Umbilical cord (tissue), 2 donors: ENCODE measurements around the gene TMEM191C. TPM values are rescaled to one million over a fixed set of nuclear protein-coding genes. Genes with fewer than 3 reads are reported as not detected.
"Not testable (repeated sequence)": the region's sequence is repeated elsewhere in the genome, so short reads cannot be mapped to it uniquely, and the experiment has no call there.

ENCODE experiments used
- DNase-seq: peaks from one replicate; pipeline ENCODE4 v3.0.0-alpha.2; 2015; ENCODE audit warnings: low spot score
- total RNA-seq: library from RNA; depleted of rRNA; stranded (reverse); fragments of >200 nt; gene quantifications from one replicate; pipeline ENCODE4 v1.2.3, GENCODE V29; 2014; ENCODE audit warnings: low replicate concordance; ENCODE audit not compliant: insufficient read depth

TMEM191C gene
- total RNA-seq, 1 donor from 2014 or later, result 8.9 TPM

- DNase-seq, result not testable (repeated sequence)
Measured at GRCh38 chr22:21473664-21474063, 6.5 kb downstream of the TMEM191C start.

DNA sequence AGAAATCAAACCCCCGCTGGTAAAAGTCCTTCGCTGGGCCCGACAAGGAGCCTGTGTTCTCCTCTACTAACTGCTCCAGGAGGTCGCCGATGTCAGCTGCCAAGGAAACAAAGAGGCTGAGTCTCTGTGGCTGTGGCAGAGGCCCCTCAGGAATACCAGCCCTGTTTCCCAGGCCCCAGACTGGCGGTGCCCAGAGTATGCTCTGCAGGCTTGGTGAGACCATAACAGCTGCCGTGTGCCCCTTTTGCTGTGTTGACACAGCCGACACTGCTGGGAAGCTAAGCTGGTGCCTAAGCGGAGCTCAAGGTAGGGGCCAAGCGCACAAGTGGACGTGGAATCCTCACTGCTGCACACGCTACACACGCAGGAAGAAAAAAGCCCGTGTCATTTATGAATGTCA lies 16.9 kb downstream of the TMEM191C start:
- not testable (repeated sequence) for DNase-seq

- not testable (repeated sequence) for DNase-seq
Measured at GRCh38 chr22:21487723-21488122, 20.5 kb downstream of the TMEM191C start.

- not testable (repeated sequence) for DNase-seq
Measured at GRCh38 chr22:21489149-21489680, 22.0 kb downstream of the TMEM191C start.

DNA sequence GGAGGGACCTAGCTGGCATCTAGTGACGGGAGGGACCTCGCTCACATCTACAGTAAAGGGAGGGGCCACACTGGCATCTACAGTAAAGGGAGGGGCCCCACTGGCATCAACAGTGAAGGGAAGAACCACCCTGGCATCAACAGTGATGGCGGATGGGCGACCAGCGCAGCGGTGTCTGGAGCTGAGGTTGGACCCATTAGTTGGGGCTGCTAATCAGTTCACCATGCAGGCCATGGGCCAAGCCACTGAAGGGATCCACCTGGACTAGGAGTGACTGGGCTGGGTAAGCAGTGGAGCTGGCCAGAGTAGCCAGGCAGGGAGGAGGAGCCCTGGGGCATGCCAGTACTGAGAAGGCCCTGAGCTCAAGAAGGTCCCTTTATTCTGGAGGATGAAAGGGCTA lies 23.4 kb downstream of the TMEM191C start:
- not testable (repeated sequence) for DNase-seq

DNA sequence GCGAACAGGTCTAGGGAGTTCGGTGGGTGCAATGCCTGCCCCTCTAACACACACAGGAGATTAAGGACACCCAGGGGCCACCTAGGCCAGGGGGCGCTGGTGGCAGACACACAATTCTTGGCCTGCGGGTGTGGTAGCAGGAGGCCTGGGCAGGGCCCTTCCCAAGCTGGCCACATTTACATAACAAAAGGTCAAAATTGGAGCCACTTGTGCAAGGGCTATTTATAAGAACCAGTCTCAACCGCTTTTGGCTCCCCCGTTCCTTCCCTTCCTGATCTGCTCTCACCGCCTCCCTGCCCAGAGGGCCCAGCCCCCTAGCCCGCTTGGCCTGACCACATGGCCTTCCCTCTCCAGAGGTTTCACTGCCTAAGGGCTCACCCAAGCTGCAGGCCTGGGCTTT lies 25.1 kb downstream of the TMEM191C start:
- not testable (repeated sequence) for DNase-seq

GRCh38 chr22:21493789-21494782 lies 26.9 kb downstream of the TMEM191C start:
- DNase-seq, result not testable (repeated sequence)

- DNase-seq, result not testable (repeated sequence)
Measured at GRCh38 chr22:21497984-21498383, 30.8 kb downstream of the TMEM191C start.

- DNase-seq, result not testable (repeated sequence)
Measured at GRCh38 chr22:21498489-21498888, 31.3 kb downstream of the TMEM191C start.

- not testable (repeated sequence) for DNase-seq
Measured at GRCh38 chr22:21499623-21500506, 32.7 kb downstream of the TMEM191C start.

DNA sequence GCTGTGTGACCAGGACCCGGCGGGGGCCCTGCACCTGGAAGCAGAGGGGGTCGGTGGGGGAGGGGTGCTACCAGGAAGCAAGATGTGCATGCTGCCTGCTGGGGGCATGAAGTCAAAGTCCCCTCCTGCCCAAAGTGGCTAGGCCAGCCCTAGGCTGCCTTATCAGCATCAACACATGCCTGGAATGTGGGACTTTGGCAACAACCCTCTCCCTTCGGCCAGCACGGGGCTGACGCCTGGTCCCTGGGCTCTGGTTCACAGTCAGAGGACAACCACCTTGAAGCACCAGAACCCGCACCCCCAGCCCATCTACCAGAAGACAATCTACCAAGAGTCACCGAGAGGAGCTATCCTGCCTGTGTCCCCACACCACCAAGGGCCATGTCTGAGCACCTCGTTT lies 43.2 kb downstream of the TMEM191C start:
- not testable (repeated sequence) for DNase-seq

DNA sequence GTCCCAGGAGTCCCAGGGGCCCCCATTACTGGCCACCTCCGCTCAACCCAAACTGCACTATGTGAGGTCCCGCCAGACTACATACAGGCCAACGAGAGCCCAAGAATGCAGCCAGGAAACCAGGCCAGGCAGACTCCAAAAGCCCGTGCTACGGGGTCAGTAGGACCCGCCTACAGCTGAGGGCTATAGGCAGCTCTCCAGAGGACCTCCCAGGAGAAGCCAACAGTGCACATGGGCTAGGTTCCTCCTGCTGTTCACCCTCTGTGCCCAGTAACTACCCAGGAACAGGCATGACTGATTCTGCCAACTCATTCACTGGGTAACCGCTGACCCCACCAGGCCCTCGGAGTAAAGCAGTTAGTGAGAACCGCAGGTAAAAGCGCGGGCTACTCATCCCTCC lies 44.8 kb downstream of the TMEM191C start:
- not testable (repeated sequence) for DNase-seq

DNA sequence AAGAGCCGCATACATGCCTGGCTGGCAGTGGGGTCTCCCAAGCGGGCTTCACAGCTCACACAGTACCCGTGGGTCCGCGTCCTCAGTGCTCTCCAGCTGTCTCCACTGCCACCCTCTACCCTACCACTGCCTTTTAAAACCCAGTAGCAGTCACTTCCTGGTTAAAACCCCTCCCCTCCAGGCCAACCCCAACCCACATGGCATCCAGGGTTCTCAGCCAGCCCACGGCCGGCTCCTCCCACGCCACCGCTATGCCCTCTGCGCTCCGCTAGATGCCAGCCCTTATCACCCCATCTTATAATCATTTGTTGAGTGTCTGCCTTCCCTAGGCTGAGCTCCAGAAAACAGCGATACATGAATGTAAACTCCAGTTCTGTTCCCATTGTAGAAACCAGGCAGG lies 46.9 kb downstream of the TMEM191C start:
- DNase-seq, result not testable (repeated sequence)

DNA sequence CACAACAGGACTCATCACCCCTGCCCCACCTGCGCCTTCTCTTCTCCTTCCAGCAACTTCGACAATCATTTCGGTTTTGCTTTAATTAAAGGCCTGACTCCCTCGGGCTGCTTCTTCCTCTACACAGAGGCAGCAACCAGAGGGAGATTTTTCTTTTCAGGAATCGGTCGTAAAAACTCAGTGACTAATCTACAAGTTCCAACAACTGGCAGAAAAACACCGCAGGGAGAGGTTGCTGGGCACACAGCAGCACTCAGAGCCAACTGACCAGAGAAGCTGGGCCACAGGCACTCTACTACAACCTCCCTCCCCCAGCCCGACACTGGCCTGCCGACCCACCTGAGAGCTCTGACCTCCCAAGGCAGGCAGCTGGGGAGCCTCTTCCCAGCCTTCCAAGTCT lies 48.0 kb downstream of the TMEM191C start:
- DNase-seq, result not testable (repeated sequence)

- not testable (repeated sequence) for DNase-seq
Measured at GRCh38 chr22:21516522-21516921, 49.3 kb downstream of the TMEM191C start.

GRCh38 chr22:21516970-21517764 lies 50.0 kb downstream of the TMEM191C start:
- DNase-seq, result not testable (repeated sequence)

Other genes with a start within 250 kb of the TMEM191C start
- not detected for gene RIMBP3B, start 83.6 kb upstream of the TMEM191C start, total RNA-seq
- gene HIC2, start 50.0 kb upstream of the TMEM191C start, total RNA-seq, result 7.7 TPM
- gene RIMBP3C, start 84.1 kb downstream of the TMEM191C start, total RNA-seq, result not detected
- 20.9 TPM for gene UBE2L3, start 100.3 kb downstream of the TMEM191C start, total RNA-seq
- not detected for gene YDJC, start 162.6 kb downstream of the TMEM191C start, total RNA-seq
- not detected for gene CCDC116, start 165.4 kb downstream of the TMEM191C start, total RNA-seq
- 6.7 TPM for gene SDF2L1, start 174.9 kb downstream of the TMEM191C start, total RNA-seq
- gene PPIL2, start 198.6 kb downstream of the TMEM191C start, total RNA-seq, result 35.6 TPM